Fibroblast of lung (primary cell): Measurements from ENCODE around the gene ZNF407. TPM values are rescaled to one million over a fixed set of nuclear protein-coding genes. Genes with fewer than 3 reads are reported as not detected.

Experiments
- DNase-seq, 2 donors: peaks; one replicate each; pipeline versions ENCODE4 v3.0.0 to v3.0.0-alpha.2; 2010; ENCODE audit warnings: low read depth in 2 of 2
- H2AFZ ChIP-seq: 2 replicates; pipeline ENCODE4 v1.5.1; 2012; ENCODE audit warnings: low read length, control low read depth, inconsistent platforms
- H3K27ac ChIP-seq: 2 replicates; pipeline ENCODE4 v1.5.1; 2011; ENCODE audit warnings: low read length, control low read depth; ENCODE audit not compliant: insufficient read depth
- H3K27me3 ChIP-seq: 2 replicates; pipeline ENCODE4 v1.5.1; 2011; ENCODE audit warnings: mild to moderate bottlenecking, low read length; ENCODE audit not compliant: control insufficient read depth, insufficient read depth
- H3K36me3 ChIP-seq: 2 replicates; pipeline ENCODE4 v1.5.1; 2011; ENCODE audit warnings: low read length; ENCODE audit not compliant: control insufficient read depth, insufficient read depth
- H3K4me1 ChIP-seq: 2 replicates; pipeline ENCODE4 v1.5.1; 2011; ENCODE audit warnings: low read length; ENCODE audit not compliant: control insufficient read depth, insufficient read depth; ENCODE audit errors: extremely low read depth
- H3K4me2 ChIP-seq: 2 replicates; pipeline ENCODE4 v1.5.1; 2011; ENCODE audit warnings: low read length, control low read depth; ENCODE audit not compliant: insufficient read depth; ENCODE audit errors: extremely low read depth
- H3K4me3 ChIP-seq, 4 experiments: fragments of 200-600 bp in 1 of 4; sonication (generic) in 1 of 4; replicated peaks in 1 of 4; 2 replicates each; pipeline ENCODE4 v1.5.1; 2011 to 2016; ENCODE audit warnings: low read length in 4 of 4, low read depth in 3 of 4, mild to moderate bottlenecking in 3 of 4, control low read depth in 2 of 4, inconsistent platforms in 1 of 4, mixed read lengths in 1 of 4; ENCODE audit not compliant: insufficient read depth in 1 of 4; ENCODE audit errors: control extremely low read depth in 1 of 4
- H3K79me2 ChIP-seq: 2 replicates; pipeline ENCODE4 v1.5.1; 2012; ENCODE audit warnings: mild to moderate bottlenecking, low read length, inconsistent platforms; ENCODE audit not compliant: control insufficient read depth, insufficient read depth
- H3K9ac ChIP-seq: 2 replicates; pipeline ENCODE4 v1.5.1; 2011; ENCODE audit warnings: mild to moderate bottlenecking, low read length, control low read depth; ENCODE audit not compliant: insufficient read depth
- H3K9me3 ChIP-seq: 2 replicates; pipeline ENCODE4 v1.5.1; 2012; ENCODE audit warnings: low read depth, low read length; ENCODE audit not compliant: control insufficient read depth, insufficient read depth
- H4K20me1 ChIP-seq: 2 replicates; pipeline ENCODE4 v1.5.1; 2011; ENCODE audit warnings: low read length; ENCODE audit not compliant: control insufficient read depth, insufficient read depth; ENCODE audit errors: extremely low read depth
- CTCF ChIP-seq, 2 donors: IDR thresholded peaks in 1 of 2; conservative IDR thresholded peaks in 1 of 2; 1 replicate in 1 of 2; 2 replicates in 1 of 2; pipeline ENCODE4 v1.5.1; 2011 to 2012; ENCODE audit warnings: low read length in 2 of 2, control low read depth in 1 of 2, inconsistent platforms in 1 of 2, low read depth in 1 of 2, mild to moderate bottlenecking in 1 of 2
- EZH2 ChIP-seq: IDR thresholded peaks from 2 replicates; pipeline ENCODE4 v1.5.1; 2012; ENCODE audit warnings: low read length, control low read depth, mild to moderate bottlenecking; ENCODE audit errors: missing control alignments
- polyA plus RNA-seq, 2 donors: library from polyadenylated mRNA; depleted of rRNA in 1 of 2; stranded (reverse) in 1 of 2; unstranded in 1 of 2; fragments of >200 nt; gene quantifications; 2 replicates each; pipeline ENCODE4 v1.2.1, GENCODE V29; 2011 to 2012; ENCODE audit warnings: missing spikeins in 1 of 2
- total RNA-seq: library from RNA; depleted of rRNA; stranded (reverse); fragments of >200 nt; gene quantifications from 2 replicates; pipeline ENCODE4 v1.2.1, GENCODE V29; 2014

ZNF407 gene
- total and polyA plus RNA-seq, 2 donors (not counting 1 experiment from before 2014, with no cell fraction given) = 5.1 to 12.6 TPM

- no peaks in the 10 kb centered on the region for H3K9me3 ChIP-seq
- no peaks in the 10 kb centered on the region for H3K36me3 ChIP-seq
- H2AFZ ChIP-seq = no peak overlapping the region
- no peaks in the 10 kb centered on the region for H4K20me1 ChIP-seq
- H3K27me3 ChIP-seq = no peaks in the 10 kb centered on the region
- no peak overlapping the region for H3K4me2 ChIP-seq
- H3K79me2 ChIP-seq = no peaks in the 10 kb centered on the region
- no peaks in the 10 kb centered on the region for H3K4me1 ChIP-seq
- no peak overlapping the region for H3K9ac ChIP-seq
- H3K4me3 ChIP-seq = no peak overlapping the region
- no peak overlapping the region for H3K27ac ChIP-seq
- no peak for DNase-seq
- no peak for TF ChIP-seq EZH2
- no peak for TF ChIP-seq CTCF (conservative IDR thresholded peaks at IDR 0.05 in 1 of 2, IDR thresholded peaks at IDR 0.05 in 1 of 2; ENCODE audit: low read depth in 1 of 2, low read length in 2 of 2)
Measured at GRCh38 chr18:74784752-74785151, 187.1 kb downstream of the ZNF407 start.

- Histone ChIP-seq H3K9me3 (no peaks in the 10 kb centered on the region), H3K9ac (no peak overlapping the region), H3K4me2 (no peak overlapping the region), H3K27ac (no peak overlapping the region), H4K20me1 (no peaks in the 10 kb centered on the region), H3K4me3 (no peak overlapping the region), H3K79me2 (no peaks in the 10 kb centered on the region), H3K36me3 (no peaks in the 10 kb centered on the region), H2AFZ (no peak overlapping the region), H3K27me3 (no peaks in the 10 kb centered on the region), H3K4me1 (no peaks in the 10 kb centered on the region)
- TF ChIP-seq CTCF (conservative IDR thresholded peaks at IDR 0.05 in 1 of 2, IDR thresholded peaks at IDR 0.05 in 1 of 2; ENCODE audit: low read depth in 1 of 2, low read length in 2 of 2) (no peak), EZH2 (no peak)
- no peak for DNase-seq
Measured at GRCh38 chr18:74785632-74786031, 188.0 kb downstream of the ZNF407 start.

- Histone ChIP-seq H3K27me3 (no peaks in the 10 kb centered on the region), H3K9me3 (no peaks in the 10 kb centered on the region), H3K4me2 (no peak overlapping the region), H3K79me2 (no peaks in the 10 kb centered on the region), H3K4me3 (no peak overlapping the region), H3K27ac (no peak overlapping the region), H3K36me3 (no peaks in the 10 kb centered on the region), H3K9ac (no peak overlapping the region), H4K20me1 (no peaks in the 10 kb centered on the region), H3K4me1 (no peaks in the 10 kb centered on the region), H2AFZ (no peak overlapping the region)
- no peak for DNase-seq
- TF ChIP-seq CTCF (conservative IDR thresholded peaks at IDR 0.05 in 1 of 2, IDR thresholded peaks at IDR 0.05 in 1 of 2; ENCODE audit: low read depth in 1 of 2, low read length in 2 of 2) = no peak
- no peak for TF ChIP-seq EZH2
Measured at GRCh38 chr18:74788657-74789056, 191.0 kb downstream of the ZNF407 start.
